ENCODE measurements around the gene SGIP1. TPM values are rescaled to one million over a fixed set of nuclear protein-coding genes. Genes with fewer than 3 reads are reported as not detected.

The SGIP1 gene
- total RNA-seq, 2 experiments from 2014 or later: not detected

DNA sequence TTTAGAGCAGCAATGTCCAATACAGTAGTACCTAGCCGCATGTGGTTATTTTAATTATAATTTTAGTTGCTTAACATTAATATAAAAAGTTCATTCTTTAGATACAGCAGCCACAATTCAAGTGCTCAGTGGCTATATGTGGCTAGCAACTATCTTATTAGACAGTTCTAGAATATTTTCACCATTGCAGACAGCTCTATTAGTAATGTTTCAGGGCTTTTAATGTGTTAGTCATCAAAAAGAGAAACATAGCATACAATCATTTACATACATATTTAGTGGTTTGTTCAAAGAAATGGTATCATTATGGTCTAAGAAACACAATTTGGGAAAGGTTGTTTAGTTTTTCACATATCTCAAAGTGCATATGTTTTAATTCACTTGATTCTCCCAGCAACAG lies 151.7 kb downstream of the SGIP1 start:
- DNase-seq (no peak), ATAC-seq (no peak)
- POLR2A ChIA-PET: no interaction called here
- TF ChIP-seq, protein P1, sequence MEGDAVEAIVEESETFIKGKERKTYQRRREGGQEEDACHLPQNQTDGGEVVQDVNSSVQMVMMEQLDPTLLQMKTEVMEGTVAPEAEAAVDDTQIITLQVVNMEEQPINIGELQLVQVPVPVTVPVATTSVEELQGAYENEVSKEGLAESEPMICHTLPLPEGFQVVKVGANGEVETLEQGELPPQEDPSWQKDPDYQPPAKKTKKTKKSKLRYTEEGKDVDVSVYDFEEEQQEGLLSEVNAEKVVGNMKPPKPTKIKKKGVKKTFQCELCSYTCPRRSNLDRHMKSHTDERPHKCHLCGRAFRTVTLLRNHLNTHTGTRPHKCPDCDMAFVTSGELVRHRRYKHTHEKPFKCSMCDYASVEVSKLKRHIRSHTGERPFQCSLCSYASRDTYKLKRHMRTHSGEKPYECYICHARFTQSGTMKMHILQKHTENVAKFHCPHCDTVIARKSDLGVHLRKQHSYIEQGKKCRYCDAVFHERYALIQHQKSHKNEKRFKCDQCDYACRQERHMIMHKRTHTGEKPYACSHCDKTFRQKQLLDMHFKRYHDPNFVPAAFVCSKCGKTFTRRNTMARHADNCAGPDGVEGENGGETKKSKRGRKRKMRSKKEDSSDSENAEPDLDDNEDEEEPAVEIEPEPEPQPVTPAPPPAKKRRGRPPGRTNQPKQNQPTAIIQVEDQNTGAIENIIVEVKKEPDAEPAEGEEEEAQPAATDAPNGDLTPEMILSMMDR (IDR thresholded peaks at IDR 0.05): no peak
- Mint-ChIP-seq H3K36me3 (ENCODE audit: low read depth) (no peaks in the 10 kb centered on the region), H3K27ac (no peak overlapping the region), H3K27me3 (no peaks in the 10 kb centered on the region), H3K4me1 (ENCODE audit: low read depth) (no peaks in the 10 kb centered on the region), H3K4me3 (no peak overlapping the region), H3K9me3 (no peaks in the 10 kb centered on the region)
- CTCF ChIA-PET: no interaction called here
- intact Hi-C loops (cut with micrococcal nuclease): no loop called here

DNA sequence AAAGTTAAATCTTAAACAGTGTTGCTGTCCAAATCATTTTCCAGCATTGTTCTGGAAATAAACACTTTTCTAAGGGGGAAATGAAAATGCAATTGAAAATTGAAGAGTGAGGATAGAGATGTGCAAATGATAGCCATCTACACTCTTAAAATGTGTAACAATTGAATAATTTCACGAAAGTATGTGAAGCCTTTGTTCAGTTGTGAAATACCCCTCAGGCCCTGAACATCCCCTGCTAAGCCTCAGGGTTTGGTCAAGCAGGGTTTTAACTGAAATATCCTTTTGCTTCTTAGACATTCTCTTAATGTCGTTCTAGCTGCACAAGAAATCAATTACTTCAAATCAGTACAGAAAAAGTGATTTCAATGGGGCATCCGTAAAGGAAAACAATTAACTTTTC lies 152.5 kb downstream of the SGIP1 start:
- ChIA-PET POLR2A (no interaction called here), CTCF (no interaction called here)
- H3K4me3 Mint-ChIP-seq: no peak overlapping the region
- H3K9me3 Mint-ChIP-seq: no peaks in the 10 kb centered on the region
- H3K4me1 Mint-ChIP-seq (ENCODE audit: low read depth): no peaks in the 10 kb centered on the region
- H3K36me3 Mint-ChIP-seq (ENCODE audit: low read depth): no peaks in the 10 kb centered on the region
- H3K27me3 Mint-ChIP-seq: peaks cover 2% of the 10 kb centered on the region
- TF ChIP-seq, protein P1 (IDR thresholded peaks at IDR 0.05): no peak
- no peak for ATAC-seq
- H3K27ac Mint-ChIP-seq: no peak overlapping the region
- DNase-seq: no peak
- intact Hi-C loops (cut with micrococcal nuclease): no loop called here

DNA sequence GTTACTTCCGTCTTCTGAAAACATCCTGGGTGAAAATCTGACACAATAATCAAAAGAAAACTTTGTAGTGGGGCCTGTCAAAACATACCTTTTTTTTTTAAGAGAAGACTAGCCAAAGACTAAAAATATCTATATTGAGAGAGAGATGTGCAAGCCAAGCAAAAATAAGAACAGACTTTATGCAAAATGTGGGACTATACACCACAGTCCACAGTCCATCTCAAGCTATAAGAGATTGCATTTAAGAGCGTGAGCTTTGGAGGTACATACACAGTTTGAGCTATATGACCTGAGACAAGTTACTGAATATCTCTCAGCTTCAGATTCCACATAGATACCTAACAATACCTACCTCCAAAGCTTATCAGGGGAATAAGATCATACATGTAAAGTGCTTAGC lies 153.4 kb downstream of the SGIP1 start:
- ATAC-seq (no peak), DNase-seq (no peak)
- Mint-ChIP-seq H3K27ac (no peak overlapping the region), H3K4me1 (ENCODE audit: low read depth) (no peaks in the 10 kb centered on the region), H3K27me3 (peaks cover 3% of the 10 kb centered on the region), H3K4me3 (no peak overlapping the region), H3K9me3 (no peaks in the 10 kb centered on the region), H3K36me3 (ENCODE audit: low read depth) (no peaks in the 10 kb centered on the region)
- POLR2A ChIA-PET: no interaction called here
- CTCF ChIA-PET: interaction anchor here (1.0 kb wide), 1 partner anchor 38 kb away, joined by 5 read pairs; no protein-coding TSS in a partner anchor
- intact Hi-C loops (cut with micrococcal nuclease): no loop called here
- TF ChIP-seq, protein P1 (IDR thresholded peaks at IDR 0.05): no peak

DNA sequence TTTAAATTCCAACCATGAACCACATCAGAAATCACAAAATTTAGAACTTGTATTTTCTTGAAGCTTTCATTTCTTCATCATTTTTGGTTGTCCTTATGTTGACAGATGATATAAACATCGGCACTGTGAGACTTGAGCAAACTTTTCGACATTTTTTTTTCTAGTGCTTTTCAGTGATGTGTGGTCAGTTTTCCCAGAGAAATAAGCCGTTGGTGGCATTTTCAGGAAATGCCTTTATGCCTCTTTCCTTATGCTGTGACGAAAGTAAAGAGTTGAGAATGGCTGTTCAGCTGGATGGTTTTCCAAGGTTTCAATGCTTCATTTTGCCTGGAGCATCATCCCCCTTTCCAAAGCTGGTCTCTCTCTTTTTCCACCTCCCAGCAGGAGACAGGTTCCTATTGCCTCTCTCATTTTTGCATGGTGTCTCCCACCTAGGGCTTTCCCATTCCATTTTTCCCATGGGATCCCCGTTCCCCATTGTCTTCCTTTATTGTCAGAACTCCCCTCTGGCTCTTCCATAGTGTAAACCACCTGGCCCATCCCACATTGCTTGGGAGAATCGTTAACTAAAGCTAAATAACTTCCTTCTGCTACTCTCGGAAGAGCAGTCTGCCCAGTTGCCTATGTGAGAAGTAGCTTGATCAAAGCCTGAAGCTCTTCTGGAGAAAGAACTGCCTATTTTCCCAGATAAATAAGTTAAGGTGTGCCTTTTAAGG lies 156.9 kb downstream of the SGIP1 start:
- CTCF ChIA-PET: no interaction called here

DNA sequence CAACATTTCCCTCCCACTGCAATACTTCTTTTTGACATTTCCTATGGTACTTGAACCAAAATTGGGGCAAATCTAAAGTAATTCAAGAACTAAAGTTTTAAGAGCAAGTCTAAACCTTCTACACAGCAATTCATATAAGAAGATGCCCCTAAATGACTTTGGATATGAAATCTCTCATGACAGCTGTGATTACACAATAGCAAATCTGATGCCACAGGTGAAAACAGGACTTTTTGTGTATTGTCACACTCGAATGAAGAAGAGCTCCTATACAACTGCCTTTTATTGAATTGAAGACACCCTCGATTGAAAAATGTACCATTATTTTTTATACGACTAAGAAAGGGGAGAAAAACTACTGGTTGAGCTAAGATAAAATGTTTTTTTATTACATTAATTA lies 158.7 kb downstream of the SGIP1 start:
- CTCF ChIA-PET: interaction anchor here (1.2 to 1.5 kb wide), 3 partner anchors 8 to 34 kb away, joined by 3 to 5 read pairs (median 5); no protein-coding TSS in a partner anchor
- no peaks in the 10 kb centered on the region for H3K36me3 Mint-ChIP-seq (ENCODE audit: low read depth)
- H3K4me3 Mint-ChIP-seq: no peak overlapping the region
- H3K4me1 Mint-ChIP-seq (ENCODE audit: low read depth): no peaks in the 10 kb centered on the region
- peaks cover 3% of the 10 kb centered on the region for H3K27me3 Mint-ChIP-seq
- DNase-seq: no peak
- POLR2A ChIA-PET: no interaction called here
- intact Hi-C loops (cut with micrococcal nuclease): no loop called here
- TF ChIP-seq, protein P1 (IDR thresholded peaks at IDR 0.05): no peak
- ATAC-seq: no peak
- H3K9me3 Mint-ChIP-seq: no peaks in the 10 kb centered on the region
- H3K27ac Mint-ChIP-seq: no peak overlapping the region

More for the DNA sequence above, 156.9 kb downstream of the SGIP1 start:
- POLR2A ChIA-PET: no interaction called here
- H3K9me3 Mint-ChIP-seq: no peaks in the 10 kb centered on the region
- H3K27ac Mint-ChIP-seq: no peak overlapping the region
- H3K36me3 Mint-ChIP-seq (ENCODE audit: low read depth): no peaks in the 10 kb centered on the region
- DNase-seq (no peak), ATAC-seq (no peak)
- peaks cover 3% of the 10 kb centered on the region for H3K27me3 Mint-ChIP-seq
- no peaks in the 10 kb centered on the region for H3K4me1 Mint-ChIP-seq (ENCODE audit: low read depth)
- TF ChIP-seq, protein P1 (IDR thresholded peaks at IDR 0.05): no peak
- no peak overlapping the region for H3K4me3 Mint-ChIP-seq
- intact Hi-C loops (cut with micrococcal nuclease): no loop called here
